Activated CD4-positive, alpha-beta T cell treated with anti-CD3 and anti-CD28 coated beads for 24 hours (primary cell): ENCODE data around the gene ANKDD1B.

Source experiments
- DNase-seq, 2 donors: peaks; one replicate each; pipeline ENCODE4 v3.0.0-alpha.2; 2020; ENCODE audit warnings: low read depth in 2 of 2

The ANKDD1B gene

GRCh38 chr5:75706016-75706415 is 94.8 kb downstream of the ANKDD1B start:
- no peak for DNase-seq

- DNase-seq, result no peak
Observed at GRCh38 chr5:75706775-75707174, 95.5 kb downstream of the ANKDD1B start.

- DNase-seq, result no peak
Observed at GRCh38 chr5:75707911-75708509, 96.8 kb downstream of the ANKDD1B start.

- DNase-seq, result no peak
Observed at GRCh38 chr5:75710637-75711036, 99.4 kb downstream of the ANKDD1B start.

- DNase-seq, result no peak
Observed at GRCh38 chr5:75711151-75711550, 99.9 kb downstream of the ANKDD1B start.

- DNase-seq, result no peak
Observed at GRCh38 chr5:75712091-75712490, 100.8 kb downstream of the ANKDD1B start.

GRCh38 chr5:75716715-75717081 is 105.4 kb downstream of the ANKDD1B start:
- DNase-seq, result no peak

GRCh38 chr5:75717082-75717922 is 106.0 kb downstream of the ANKDD1B start, which contains the start of gene POC5:
TSS of gene POC5 (minus strand) at chr5:75717437. CDS start at chr5:75712937, 4,500 bp downstream.
- peak; percentile 98 to 99 for DNase-seq

GRCh38 chr5:75720882-75721281 is 109.6 kb downstream of the ANKDD1B start:
- DNase-seq, result no peak
